ENCODE data around the gene CYSTM1. TPM values are rescaled to one million over a fixed set of nuclear protein-coding genes. Genes with fewer than 3 reads are reported as not detected.
A peak's percentile ranks its signal among the peaks of the same experiment; 100 is the strongest.

CYSTM1 gene
- total RNA-seq, 1 experiment from 2014 or later, result 61.1 TPM

DNA sequence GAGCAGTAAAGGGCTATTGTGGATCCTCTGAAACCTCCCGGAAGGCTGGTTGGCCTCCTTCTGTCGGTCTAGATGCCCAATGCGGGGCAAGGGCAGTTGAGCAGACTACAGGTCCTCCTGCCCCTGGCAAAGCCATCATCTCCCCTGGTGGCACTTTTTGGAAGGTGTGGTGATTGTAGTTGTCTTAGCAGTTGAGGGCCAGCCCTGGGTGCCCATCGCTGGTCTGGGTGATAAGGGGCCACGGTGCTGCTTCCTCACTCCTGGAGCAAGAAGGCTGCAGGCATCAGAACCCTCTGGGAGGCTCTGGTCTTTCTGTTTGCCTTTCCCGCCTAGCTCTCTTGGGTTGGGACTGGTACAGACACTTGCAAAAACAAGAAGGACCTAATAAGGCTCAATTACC, 63.8 kb downstream of the CYSTM1 start:
- DNase-seq, result no peak
- peaks cover 2% of the 10 kb centered on the region for H3K36me3 ChIP-seq (replicated peaks; ENCODE audit: control insufficient read depth, insufficient read depth, low read length)
- no peaks in the 10 kb centered on the region for H3K27me3 ChIP-seq (ENCODE audit: control insufficient read depth, insufficient read depth, low read length)
- H3K4me3 ChIP-seq (ENCODE audit: insufficient read depth, low read depth, low read length), result no peak overlapping the region

- no peak overlapping the region for H3K4me3 ChIP-seq (ENCODE audit: insufficient read depth, low read depth, low read length)
Observed at GRCh38 chr5:140239461-140239860, 64.5 kb downstream of the CYSTM1 start.

DNA sequence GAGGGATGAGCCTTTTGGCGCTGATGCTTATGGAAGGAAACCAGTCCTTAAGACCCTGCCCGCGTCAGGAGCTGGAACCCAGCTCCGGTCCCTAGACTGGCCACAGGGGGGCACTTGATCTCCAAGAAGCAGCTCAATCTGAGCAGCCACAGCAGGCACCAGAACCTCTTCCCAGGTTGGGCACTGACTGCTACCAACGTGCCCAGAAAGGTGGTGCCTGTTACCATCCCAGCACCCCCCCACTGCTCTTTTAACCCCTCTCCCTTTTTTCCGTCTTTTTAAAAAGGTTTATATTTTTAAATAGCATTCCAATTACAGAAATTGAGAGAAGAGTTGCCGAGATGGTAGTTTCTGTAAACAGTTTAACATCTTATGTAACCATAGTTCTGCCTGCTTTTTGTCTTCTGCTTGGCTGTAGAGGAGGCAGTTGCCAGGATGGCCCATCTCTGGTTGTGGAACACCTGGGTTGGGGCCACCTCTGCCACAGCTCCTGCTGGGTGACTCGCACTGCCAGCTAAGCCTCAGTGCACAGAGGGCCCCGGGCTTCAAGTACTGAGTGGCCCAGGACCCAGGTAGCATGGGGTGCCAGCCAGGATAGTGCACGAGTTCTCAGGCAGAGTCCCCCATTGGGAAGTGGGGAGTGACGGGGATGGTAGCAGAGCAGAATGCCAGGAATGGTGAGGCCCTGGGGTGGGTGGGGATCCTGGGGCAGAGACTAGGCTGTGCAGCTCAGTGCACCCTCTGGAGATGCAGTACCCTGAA, 65.1 kb downstream of the CYSTM1 start:
- H3K4me3 ChIP-seq (ENCODE audit: insufficient read depth, low read depth, low read length), result no peak overlapping the region
- peak; percentile 83 for DNase-seq
- H3K36me3 ChIP-seq (replicated peaks; ENCODE audit: control insufficient read depth, insufficient read depth, low read length), result peaks cover 4% of the 10 kb centered on the region
- no peaks in the 10 kb centered on the region for H3K27me3 ChIP-seq (ENCODE audit: control insufficient read depth, insufficient read depth, low read length)

More at GRCh38 chr5:140239461-140239860, 64.5 kb downstream of the CYSTM1 start:
- no peaks in the 10 kb centered on the region for H3K27me3 ChIP-seq (ENCODE audit: control insufficient read depth, insufficient read depth, low read length)
- DNase-seq, result no peak
- H3K36me3 ChIP-seq (replicated peaks; ENCODE audit: control insufficient read depth, insufficient read depth, low read length), result peaks cover 2% of the 10 kb centered on the region

GRCh38 chr5:140240987-140241706, 66.2 kb downstream of the CYSTM1 start:
- peaks cover 7% of the 10 kb centered on the region for H3K36me3 ChIP-seq (replicated peaks; ENCODE audit: control insufficient read depth, insufficient read depth, low read length)

GRCh38 chr5:140242099-140242498, 67.1 kb downstream of the CYSTM1 start:
- Histone ChIP-seq H3K36me3 (replicated peaks; ENCODE audit: control insufficient read depth, insufficient read depth, low read length) (peaks cover 7% of the 10 kb centered on the region), H3K4me3 (ENCODE audit: insufficient read depth, low read depth, low read length) (no peak overlapping the region), H3K27me3 (ENCODE audit: control insufficient read depth, insufficient read depth, low read length) (no peaks in the 10 kb centered on the region)
- DNase-seq, result peak; percentile 57

More at GRCh38 chr5:140240987-140241706, 66.2 kb downstream of the CYSTM1 start:
- no peak overlapping the region for H3K4me3 ChIP-seq (ENCODE audit: insufficient read depth, low read depth, low read length)
- no peaks in the 10 kb centered on the region for H3K27me3 ChIP-seq (ENCODE audit: control insufficient read depth, insufficient read depth, low read length)
- DNase-seq, result peak; percentile 87

DNA sequence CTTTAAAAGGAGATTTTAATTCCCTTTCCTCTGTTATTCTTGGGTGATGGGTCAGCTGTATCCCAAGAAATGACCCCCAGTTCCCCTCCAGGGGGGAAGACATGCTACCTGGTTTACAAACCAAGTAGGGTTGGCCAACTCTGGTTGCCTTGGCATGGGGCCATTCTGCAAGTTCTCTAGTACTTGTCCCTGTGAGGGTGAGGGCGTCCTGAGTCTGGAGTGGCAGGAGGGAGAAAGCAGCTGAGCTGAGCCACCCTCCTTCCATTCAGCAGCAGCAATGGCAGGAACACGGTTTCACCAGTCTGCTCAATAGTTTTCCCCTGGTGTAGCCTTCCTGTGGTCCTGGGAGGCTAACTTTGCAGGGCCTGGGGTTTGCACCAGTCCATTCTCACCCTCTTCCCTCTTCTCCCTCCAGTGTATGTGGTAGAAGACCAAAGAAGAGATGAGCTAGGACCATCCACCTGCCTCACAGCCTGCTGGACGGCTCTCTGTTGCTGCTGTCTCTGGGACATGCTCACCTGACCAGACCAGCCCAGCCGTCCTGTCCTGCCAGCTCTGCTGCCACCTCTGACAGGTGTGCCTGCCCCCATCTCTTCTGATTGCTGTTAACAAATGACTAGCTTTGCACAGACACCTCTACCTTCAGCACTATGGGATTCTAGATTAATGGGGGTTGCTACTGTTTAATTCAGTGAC, 68.0 kb downstream of the CYSTM1 start:
- no peaks in the 10 kb centered on the region for H3K27me3 ChIP-seq (ENCODE audit: control insufficient read depth, insufficient read depth, low read length)
- DNase-seq, result no peak
- peaks cover 7% of the 10 kb centered on the region for H3K36me3 ChIP-seq (replicated peaks; ENCODE audit: control insufficient read depth, insufficient read depth, low read length)
- H3K4me3 ChIP-seq (ENCODE audit: insufficient read depth, low read depth, low read length), result no peak overlapping the region

- Histone ChIP-seq H3K36me3 (replicated peaks; ENCODE audit: control insufficient read depth, insufficient read depth, low read length) (peaks cover 7% of the 10 kb centered on the region), H3K4me3 (ENCODE audit: insufficient read depth, low read depth, low read length) (no peak overlapping the region), H3K27me3 (ENCODE audit: control insufficient read depth, insufficient read depth, low read length) (no peaks in the 10 kb centered on the region)
- DNase-seq, result no peak
Observed at GRCh38 chr5:140243706-140244250, 68.8 kb downstream of the CYSTM1 start.

DNA sequence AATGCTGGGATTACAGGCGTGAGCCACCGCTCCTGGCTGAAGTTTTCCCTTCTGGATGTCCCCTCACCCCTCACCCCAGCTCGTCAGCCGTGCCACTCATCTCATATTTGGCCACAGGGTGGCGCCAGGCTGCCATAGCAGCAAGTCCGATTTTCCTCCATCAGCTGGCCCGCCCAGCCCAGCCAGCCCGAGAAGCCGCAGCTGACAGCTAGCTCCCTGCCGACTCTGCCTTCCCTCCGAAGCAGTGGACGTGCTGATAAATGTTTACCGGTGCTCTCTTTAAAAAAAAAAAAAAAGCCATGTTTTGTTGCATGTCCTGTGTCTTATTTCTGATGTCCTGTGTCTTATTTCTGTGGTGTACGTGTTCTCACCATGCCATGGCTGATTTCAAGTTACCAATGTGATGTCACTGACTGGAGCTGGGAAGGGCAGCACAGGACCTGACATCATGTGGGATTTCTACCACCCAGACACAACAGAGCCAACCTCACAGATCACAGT, 69.6 kb downstream of the CYSTM1 start:
- Histone ChIP-seq H3K4me3 (ENCODE audit: insufficient read depth, low read depth, low read length) (no peak overlapping the region), H3K27me3 (ENCODE audit: control insufficient read depth, insufficient read depth, low read length) (no peaks in the 10 kb centered on the region), H3K36me3 (replicated peaks; ENCODE audit: control insufficient read depth, insufficient read depth, low read length) (peaks cover 7% of the 10 kb centered on the region)
- peak; percentile 89 for DNase-seq

DNA sequence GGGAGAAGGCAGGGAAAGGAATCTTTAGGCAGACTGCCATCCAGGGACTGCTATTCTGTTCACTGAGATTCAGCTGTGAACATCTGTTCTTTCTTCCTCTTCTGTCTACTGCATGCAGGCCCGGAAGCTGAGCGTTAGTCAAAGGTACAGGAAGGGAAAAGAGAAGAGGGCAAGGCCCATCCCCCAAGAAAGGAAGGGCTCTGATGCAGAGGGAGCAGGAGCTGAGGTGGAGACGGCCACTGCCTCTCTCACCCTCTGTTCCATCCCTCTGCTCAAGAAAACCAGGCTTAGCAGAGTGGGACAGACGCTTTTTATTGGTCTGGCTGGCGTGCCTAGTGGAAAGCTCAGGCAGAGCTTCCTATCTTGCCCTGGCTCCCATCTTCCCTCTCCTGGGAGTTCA, 70.4 kb downstream of the CYSTM1 start:
- H3K27me3 ChIP-seq (ENCODE audit: control insufficient read depth, insufficient read depth, low read length), result no peaks in the 10 kb centered on the region
- H3K36me3 ChIP-seq (replicated peaks; ENCODE audit: control insufficient read depth, insufficient read depth, low read length), result peaks cover 7% of the 10 kb centered on the region
- no peak overlapping the region for H3K4me3 ChIP-seq (ENCODE audit: insufficient read depth, low read depth, low read length)
- no peak for DNase-seq

DNA sequence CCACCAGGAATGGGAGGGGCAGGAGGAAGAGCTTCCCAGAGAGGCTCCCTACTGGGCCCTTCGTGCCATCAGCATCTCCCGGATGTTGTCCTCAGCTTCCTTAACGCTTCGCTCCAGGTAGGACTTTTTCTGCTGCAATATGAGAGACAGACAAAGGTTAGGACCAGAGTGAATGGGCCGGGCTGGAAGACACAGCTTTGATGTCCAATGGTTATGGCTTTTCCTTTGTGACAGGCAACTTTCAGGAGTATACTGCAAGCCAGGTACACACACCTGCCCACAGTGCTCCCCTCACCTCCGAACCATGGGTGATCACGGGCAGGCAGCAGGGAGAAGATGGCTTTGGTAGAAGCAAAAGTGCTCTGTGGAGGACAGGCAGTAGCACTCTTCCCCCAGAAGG, 70.9 kb downstream of the CYSTM1 start:
- DNase-seq, result no peak
- no peaks in the 10 kb centered on the region for H3K27me3 ChIP-seq (ENCODE audit: control insufficient read depth, insufficient read depth, low read length)
- peaks cover 7% of the 10 kb centered on the region for H3K36me3 ChIP-seq (replicated peaks; ENCODE audit: control insufficient read depth, insufficient read depth, low read length)
- no peak overlapping the region for H3K4me3 ChIP-seq (ENCODE audit: insufficient read depth, low read depth, low read length)

DNA sequence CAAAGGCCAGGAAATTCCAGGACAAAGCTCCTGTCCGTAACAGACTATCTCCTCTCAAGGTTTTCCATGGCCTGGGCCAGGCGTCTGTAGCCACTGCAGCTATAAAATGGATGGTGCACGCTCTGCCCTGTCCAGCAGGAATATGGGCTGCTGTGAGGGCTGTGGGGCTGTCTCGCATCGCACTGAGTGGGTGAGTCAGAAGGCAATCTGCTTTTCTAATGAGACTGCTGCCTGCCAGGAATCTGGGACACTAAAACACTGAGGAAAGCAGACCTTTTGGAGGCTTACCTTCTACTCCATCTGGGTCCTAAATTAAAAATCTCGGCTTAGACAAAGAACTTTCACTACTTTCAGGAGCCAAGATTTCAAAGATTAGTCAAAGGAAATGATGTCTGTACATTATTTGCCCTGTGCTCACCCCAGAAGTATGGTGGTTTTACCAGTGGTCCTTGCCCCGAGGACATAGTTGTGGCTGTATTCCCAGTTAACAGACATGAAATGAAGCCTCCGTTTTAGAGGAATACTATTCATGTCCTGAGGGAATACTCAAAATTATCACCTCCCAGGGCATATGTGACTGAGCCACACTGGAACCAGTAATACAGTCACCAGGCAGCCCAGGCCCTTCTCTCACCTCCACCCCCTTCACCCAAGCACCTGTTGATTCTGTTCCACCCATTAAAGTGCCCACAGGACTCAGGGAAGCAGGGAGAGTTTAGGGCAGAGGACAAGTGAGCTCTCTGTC, 71.6 kb downstream of the CYSTM1 start:
- Histone ChIP-seq H3K27me3 (ENCODE audit: control insufficient read depth, insufficient read depth, low read length) (no peaks in the 10 kb centered on the region), H3K4me3 (ENCODE audit: insufficient read depth, low read depth, low read length) (no peak overlapping the region), H3K36me3 (replicated peaks; ENCODE audit: control insufficient read depth, insufficient read depth, low read length) (peaks cover 8% of the 10 kb centered on the region)
- DNase-seq, result no peak

GRCh38 chr5:140248414-140248813, 73.4 kb downstream of the CYSTM1 start:
- peaks cover 9% of the 10 kb centered on the region for H3K36me3 ChIP-seq (replicated peaks; ENCODE audit: control insufficient read depth, insufficient read depth, low read length)
- no peaks in the 10 kb centered on the region for H3K27me3 ChIP-seq (ENCODE audit: control insufficient read depth, insufficient read depth, low read length)
- H3K4me3 ChIP-seq (ENCODE audit: insufficient read depth, low read depth, low read length), result no peak overlapping the region
- no peak for DNase-seq

GRCh38 chr5:140249536-140249935, 74.5 kb downstream of the CYSTM1 start:
- H3K27me3 ChIP-seq (ENCODE audit: control insufficient read depth, insufficient read depth, low read length), result no peaks in the 10 kb centered on the region

DNA sequence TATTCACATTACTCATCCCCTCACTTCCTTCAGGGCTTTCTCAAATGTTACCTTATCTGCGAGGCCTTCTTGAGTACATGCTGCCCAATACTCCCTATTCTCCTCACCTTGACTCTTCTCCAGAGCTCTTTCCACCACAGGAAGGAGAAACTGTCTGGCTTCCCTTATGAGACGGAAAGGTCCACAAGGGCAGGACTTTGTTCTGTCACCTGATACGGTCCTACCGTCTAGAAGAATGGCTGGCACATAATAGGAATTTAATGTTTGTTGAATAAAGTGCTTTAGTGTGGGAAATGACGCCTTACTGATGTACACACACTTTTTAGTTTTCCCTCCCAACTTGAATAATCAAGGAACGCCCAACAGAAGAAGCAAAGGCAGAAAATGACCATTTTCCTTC, 75.4 kb downstream of the CYSTM1 start:
- H3K4me3 ChIP-seq (ENCODE audit: insufficient read depth, low read depth, low read length), result no peak overlapping the region
- H3K36me3 ChIP-seq (replicated peaks; ENCODE audit: control insufficient read depth, insufficient read depth, low read length), result peaks cover 4% of the 10 kb centered on the region; the same call in 1 of the 2 replicates
- DNase-seq, result no peak
- no peaks in the 10 kb centered on the region for H3K27me3 ChIP-seq (ENCODE audit: control insufficient read depth, insufficient read depth, low read length)

More at GRCh38 chr5:140249536-140249935, 74.5 kb downstream of the CYSTM1 start:
- Histone ChIP-seq H3K36me3 (replicated peaks; ENCODE audit: control insufficient read depth, insufficient read depth, low read length) (peaks cover 7% of the 10 kb centered on the region), H3K4me3 (ENCODE audit: insufficient read depth, low read depth, low read length) (no peak overlapping the region)
- no peak for DNase-seq

All from H7 (cell line).